OCI-LY1 (cell line): ENCODE results near the gene FMNL3.
A peak's percentile ranks its signal among the peaks of the same experiment; 100 is the strongest.
"Not testable (repeated sequence)": the region's sequence is repeated elsewhere in the genome, so short reads cannot be mapped to it uniquely, and the experiment has no call there.

Experiments used
- H2AFZ ChIP-seq: fragments of 200-600 bp; sonication (generic), shearing (Covaris generic); 2 replicates; pipeline ENCODE4 v1.6.0; 2014; ENCODE audit warnings: antibody characterized with exemption, mild to moderate bottlenecking, low read length
- H3F3A ChIP-seq: fragments of 200-600 bp; sonication (generic), shearing (Covaris generic); 2 replicates; pipeline ENCODE4 v1.6.0; 2014; ENCODE audit warnings: mild to moderate bottlenecking, antibody characterized with exemption, low read length, moderate library complexity; ENCODE audit not compliant: insufficient read depth
- H3K27ac ChIP-seq: fragments of 200-600 bp; sonication (generic); 2 replicates; pipeline ENCODE4 v1.5.1; 2014; ENCODE audit warnings: low read length, mixed run types, mild to moderate bottlenecking, low read depth; ENCODE audit not compliant: poor library complexity, severe bottlenecking
- H3K27me3 ChIP-seq: fragments of 200-600 bp; sonication (generic); 2 replicates; pipeline ENCODE4 v1.6.0; 2014; ENCODE audit warnings: antibody characterized with exemption, mild to moderate bottlenecking, low read length, moderate library complexity; ENCODE audit not compliant: insufficient read depth
- H3K36me3 ChIP-seq: fragments of 200-600 bp; sonication (generic); 2 replicates; pipeline ENCODE4 v1.6.1; 2014; ENCODE audit warnings: mild to moderate bottlenecking, antibody characterized with exemption, low read length, moderate library complexity, mixed read lengths; ENCODE audit not compliant: insufficient read depth
- H3K4me1 ChIP-seq: fragments of 200-600 bp; sonication (generic); 2 replicates; pipeline ENCODE4 v1.5.1; 2014; ENCODE audit warnings: mild to moderate bottlenecking, low read length, moderate library complexity; ENCODE audit not compliant: insufficient read depth, severe bottlenecking
- H3K4me2 ChIP-seq: fragments of 200-600 bp; sonication (generic), shearing (Covaris generic); 2 replicates; pipeline ENCODE4 v1.6.1; 2014; ENCODE audit warnings: low read length
- H3K4me3 ChIP-seq: fragments of 200-600 bp; sonication (generic); 2 replicates; pipeline ENCODE4 v1.5.1; 2014; ENCODE audit warnings: low read length, low read depth, mild to moderate bottlenecking, mixed read lengths; ENCODE audit not compliant: poor library complexity, severe bottlenecking
- H3K79me2 ChIP-seq: fragments of 200-600 bp; shearing (Covaris generic); 2 replicates; pipeline ENCODE4 v1.6.1; 2016; ENCODE audit warnings: mixed run types, low read length, mixed read lengths; ENCODE audit not compliant: insufficient read depth
- H3K9ac ChIP-seq: fragments of 200-600 bp; sonication (generic), shearing (Covaris generic); 2 replicates; pipeline ENCODE4 v1.6.1; 2014; ENCODE audit warnings: mild to moderate bottlenecking, low read length, mixed read lengths
- H3K9me2 ChIP-seq: fragments of 200-600 bp; sonication (generic), shearing (Covaris generic); 2 replicates; pipeline ENCODE4 v1.6.1; 2014; ENCODE audit warnings: low read depth, mild to moderate bottlenecking, low read length, mixed read lengths
- H3K9me3 ChIP-seq: fragments of 200-600 bp; shearing (Covaris generic); 2 replicates; pipeline ENCODE4 v1.6.1; 2014; ENCODE audit warnings: low read length, mixed read lengths
- H4K20me1 ChIP-seq: fragments of 200-600 bp; sonication (generic), shearing (Covaris generic); 2 replicates; pipeline ENCODE4 v1.6.0; 2016; ENCODE audit warnings: mild to moderate bottlenecking, low read length; ENCODE audit not compliant: insufficient read depth
- EZH2 ChIP-seq: fragments of 200-600 bp; sonication (generic), shearing (Covaris generic); IDR thresholded peaks from 2 replicates; pipeline ENCODE4 v1.8.0; 2017; ENCODE audit warnings: borderline replicate concordance, mixed run types, mild to moderate bottlenecking, antibody characterized with exemption, low read length, moderate library complexity, mixed read lengths
- TF ChIP-seq, protein P1 (sequence below): fragments of 200-600 bp; sonication (generic), shearing (Covaris generic); IDR thresholded peaks from 2 replicates; pipeline ENCODE4 v1.5.1; 2017; ENCODE audit warnings: mild to moderate bottlenecking, antibody characterized with exemption, low read length, moderate library complexity, mixed read lengths

FMNL3 gene

DNA sequence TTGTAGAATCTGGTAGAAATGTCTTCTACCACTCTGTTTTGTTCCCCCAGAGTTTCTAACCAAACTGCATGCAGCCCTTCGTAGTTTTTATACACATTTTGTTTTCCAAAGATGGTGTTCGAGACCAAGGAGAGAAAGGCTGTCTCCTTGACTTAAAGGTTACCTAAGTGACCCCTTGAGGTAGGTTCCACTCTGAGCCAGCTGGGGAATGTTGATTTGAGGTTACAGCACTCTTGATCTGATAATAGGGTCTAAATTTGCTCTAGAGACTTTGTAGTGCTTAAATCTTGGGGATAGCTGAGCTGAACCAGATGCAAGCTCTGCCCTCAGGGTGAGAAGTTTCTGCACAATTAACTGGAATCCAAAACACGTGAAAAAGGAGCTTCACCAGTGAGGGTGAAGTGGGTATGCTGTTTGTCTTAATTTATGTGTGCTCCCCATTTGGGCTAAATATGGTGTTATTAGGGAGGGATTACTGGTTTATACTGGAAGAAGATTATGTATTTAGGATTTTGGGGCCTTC is 37.2 kb upstream of the FMNL3 start:
- TF ChIP-seq, protein P1, sequence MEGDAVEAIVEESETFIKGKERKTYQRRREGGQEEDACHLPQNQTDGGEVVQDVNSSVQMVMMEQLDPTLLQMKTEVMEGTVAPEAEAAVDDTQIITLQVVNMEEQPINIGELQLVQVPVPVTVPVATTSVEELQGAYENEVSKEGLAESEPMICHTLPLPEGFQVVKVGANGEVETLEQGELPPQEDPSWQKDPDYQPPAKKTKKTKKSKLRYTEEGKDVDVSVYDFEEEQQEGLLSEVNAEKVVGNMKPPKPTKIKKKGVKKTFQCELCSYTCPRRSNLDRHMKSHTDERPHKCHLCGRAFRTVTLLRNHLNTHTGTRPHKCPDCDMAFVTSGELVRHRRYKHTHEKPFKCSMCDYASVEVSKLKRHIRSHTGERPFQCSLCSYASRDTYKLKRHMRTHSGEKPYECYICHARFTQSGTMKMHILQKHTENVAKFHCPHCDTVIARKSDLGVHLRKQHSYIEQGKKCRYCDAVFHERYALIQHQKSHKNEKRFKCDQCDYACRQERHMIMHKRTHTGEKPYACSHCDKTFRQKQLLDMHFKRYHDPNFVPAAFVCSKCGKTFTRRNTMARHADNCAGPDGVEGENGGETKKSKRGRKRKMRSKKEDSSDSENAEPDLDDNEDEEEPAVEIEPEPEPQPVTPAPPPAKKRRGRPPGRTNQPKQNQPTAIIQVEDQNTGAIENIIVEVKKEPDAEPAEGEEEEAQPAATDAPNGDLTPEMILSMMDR = no peak
- TF ChIP-seq EZH2 = no peak
- H3K4me1 ChIP-seq = peaks cover 42% of the 10 kb centered on the region
- H3K4me2 ChIP-seq = peak overlapping the region; percentile 5; the same call in 1 of the 2 replicates
- H3K79me2 ChIP-seq = peaks cover 76% of the 10 kb centered on the region
- H3K27me3 ChIP-seq = no peaks in the 10 kb centered on the region
- peaks cover 21% of the 10 kb centered on the region for H3K36me3 ChIP-seq
- no peaks in the 10 kb centered on the region for H3F3A ChIP-seq
- H3K27ac ChIP-seq = no peak overlapping the region
- H3K9me2 ChIP-seq = no peaks in the 10 kb centered on the region
- H2AFZ ChIP-seq = no peak overlapping the region
- H4K20me1 ChIP-seq = peaks cover 10% of the 10 kb centered on the region
- no peak overlapping the region for H3K4me3 ChIP-seq
- no peak overlapping the region for H3K9ac ChIP-seq
- H3K9me3 ChIP-seq = no peaks in the 10 kb centered on the region

DNA sequence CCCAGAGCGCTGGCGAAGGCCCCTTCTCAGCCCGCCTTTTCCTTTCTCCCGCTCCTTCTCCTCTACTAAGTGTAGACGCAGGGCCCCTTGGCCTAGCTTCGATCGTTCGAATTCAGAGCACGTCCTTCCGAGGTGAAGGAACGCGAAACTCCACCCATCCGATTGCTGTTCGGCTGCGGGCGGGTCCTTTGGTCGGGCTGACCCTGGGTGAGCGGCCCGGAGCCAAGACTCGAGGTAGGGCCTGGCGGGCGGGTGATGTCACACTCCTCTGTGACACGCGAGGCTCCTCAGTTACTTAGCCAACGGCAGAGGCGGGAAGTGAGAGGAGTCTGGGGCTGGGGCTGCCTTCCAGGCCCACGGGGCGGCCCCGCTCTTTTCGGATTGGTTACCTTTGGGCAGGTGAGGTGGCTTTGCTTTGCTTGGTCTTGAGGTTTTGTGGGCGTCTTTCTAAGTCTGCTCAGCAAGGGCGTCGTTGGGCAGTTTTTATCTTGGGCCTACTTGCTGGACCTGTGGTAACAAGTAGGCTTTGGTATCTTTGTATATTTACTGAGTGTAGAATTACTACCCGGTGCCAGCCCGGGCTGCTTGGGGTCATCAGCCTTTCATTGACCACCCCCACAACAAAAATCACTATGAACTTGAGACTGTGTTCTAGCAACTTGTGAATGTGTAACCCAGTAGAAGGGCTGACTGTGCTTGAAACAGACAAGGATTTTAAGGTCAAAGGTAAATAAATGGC is 34.8 kb upstream of the FMNL3 start:
- H3K4me3 ChIP-seq = peak overlapping the region; percentile 81
- peaks cover 7% of the 10 kb centered on the region for H4K20me1 ChIP-seq
- H3K27me3 ChIP-seq = no peaks in the 10 kb centered on the region
- peak overlapping the region; percentile 94 for H3K4me2 ChIP-seq
- H3K9ac ChIP-seq = peak overlapping the region; percentile 82
- H3K4me1 ChIP-seq = peaks cover 28% of the 10 kb centered on the region
- TF ChIP-seq, protein P1 = no peak
- no peak for TF ChIP-seq EZH2
- no peaks in the 10 kb centered on the region for H3F3A ChIP-seq
- H3K36me3 ChIP-seq = peaks cover 18% of the 10 kb centered on the region
- H3K9me2 ChIP-seq = no peaks in the 10 kb centered on the region
- peaks cover 52% of the 10 kb centered on the region for H3K79me2 ChIP-seq
- H2AFZ ChIP-seq = no peak overlapping the region
- no peaks in the 10 kb centered on the region for H3K9me3 ChIP-seq
- H3K27ac ChIP-seq = peak overlapping the region; percentile 77

GRCh38 chr12:49740930-49741881 is 34.0 kb upstream of the FMNL3 start, which contains the start of gene TMBIM6:
TSS of gene TMBIM6 (plus strand) at chr12:49741557. CDS start at chr12:49752494, 10,937 bp downstream.
- Histone ChIP-seq H3K9ac (peak within 1 kb of the TSS; percentile 82), H3K9me3 (no peaks in the 10 kb centered on the region)
- TF ChIP-seq EZH2 = no peak
- TF ChIP-seq, protein P1 = peak; percentile 96

DNA sequence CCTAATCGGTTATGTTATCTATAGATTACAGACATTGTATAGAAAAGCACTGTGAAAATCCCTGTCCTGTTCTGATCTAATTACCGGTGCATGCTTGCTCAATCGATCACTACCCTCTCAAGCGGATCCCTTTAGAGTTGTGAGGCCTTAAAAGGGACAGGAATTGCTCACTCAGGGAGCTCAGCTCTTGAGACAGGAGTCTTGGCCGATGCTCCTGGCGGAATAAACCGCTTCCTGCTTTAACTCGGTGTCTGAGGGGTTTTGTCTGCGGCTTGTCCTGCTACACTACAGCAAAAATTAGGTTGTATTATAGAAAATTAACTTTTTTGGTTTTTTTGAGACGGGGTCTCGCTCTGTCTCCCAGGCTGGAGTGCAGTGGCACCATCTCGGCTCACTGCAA is 33.1 kb upstream of the FMNL3 start:
- H4K20me1 ChIP-seq, H3K4me3 ChIP-seq, H2AFZ ChIP-seq, H3K9me2 ChIP-seq, H3F3A ChIP-seq, H3K27me3 ChIP-seq, H3K4me2 ChIP-seq, H3K27ac ChIP-seq, H3K9me3 ChIP-seq, H3K9ac ChIP-seq: not testable (repeated sequence)
- peaks cover 28% of the 10 kb centered on the region for H3K4me1 ChIP-seq
- H3K79me2 ChIP-seq = peaks cover 34% of the 10 kb centered on the region
- peaks cover 15% of the 10 kb centered on the region for H3K36me3 ChIP-seq

More at GRCh38 chr12:49740930-49741881, 34.0 kb upstream of the FMNL3 start, which contains the start of gene TMBIM6:
- Histone ChIP-seq H3K36me3 (peaks cover 15% of the 10 kb centered on the region), H3K79me2 (peaks cover 44% of the 10 kb centered on the region), H3K9me2 (no peaks in the 10 kb centered on the region), H3K27ac (peak within 1 kb of the TSS; percentile 77), H3K4me3 (peak within 1 kb of the TSS; percentile 81), H3K4me1 (peaks cover 28% of the 10 kb centered on the region), H4K20me1 (peaks cover 7% of the 10 kb centered on the region), H3K4me2 (peak within 1 kb of the TSS; percentile 94), H3K27me3 (no peaks in the 10 kb centered on the region), H3F3A (no peaks in the 10 kb centered on the region), H2AFZ (peak within 1 kb of the TSS; percentile 100)
